NT2/D1 (cell line): ENCODE data around the gene HIGD2B.
"Not testable (repeated sequence)": the region's sequence is repeated elsewhere in the genome, so short reads cannot be mapped to it uniquely, and the experiment has no call there.

Experiments
- DNase-seq: peaks from one replicate; pipeline ENCODE4 v3.0.0-alpha.2; 2011; ENCODE audit warnings: low read depth, low spot score
- H3K27me3 ChIP-seq: 2 replicates; pipeline ENCODE4 v1.6.0; 2011; ENCODE audit warnings: mild to moderate bottlenecking; ENCODE audit not compliant: insufficient read length, insufficient read depth
- H3K36me3 ChIP-seq: 2 replicates; pipeline ENCODE4 v1.6.1; 2011; ENCODE audit warnings: mild to moderate bottlenecking, low read length, mixed read lengths; ENCODE audit not compliant: insufficient read depth, insufficient read length
- H3K4me1 ChIP-seq: 2 replicates; pipeline ENCODE4 v1.5.1; 2011; ENCODE audit not compliant: insufficient read depth, insufficient read length
- H3K4me3 ChIP-seq: 2 replicates; pipeline ENCODE4 v1.5.1; 2011; ENCODE audit warnings: low read depth; ENCODE audit not compliant: insufficient read length
- H3K9ac ChIP-seq: 2 replicates; pipeline ENCODE4 v1.6.0; 2011; ENCODE audit warnings: low read depth; ENCODE audit not compliant: insufficient read length
- H3K9me3 ChIP-seq: 2 replicates; pipeline ENCODE4 v1.5.1; 2011; ENCODE audit warnings: mild to moderate bottlenecking, low read length; ENCODE audit not compliant: insufficient read depth

HIGD2B gene

DNA sequence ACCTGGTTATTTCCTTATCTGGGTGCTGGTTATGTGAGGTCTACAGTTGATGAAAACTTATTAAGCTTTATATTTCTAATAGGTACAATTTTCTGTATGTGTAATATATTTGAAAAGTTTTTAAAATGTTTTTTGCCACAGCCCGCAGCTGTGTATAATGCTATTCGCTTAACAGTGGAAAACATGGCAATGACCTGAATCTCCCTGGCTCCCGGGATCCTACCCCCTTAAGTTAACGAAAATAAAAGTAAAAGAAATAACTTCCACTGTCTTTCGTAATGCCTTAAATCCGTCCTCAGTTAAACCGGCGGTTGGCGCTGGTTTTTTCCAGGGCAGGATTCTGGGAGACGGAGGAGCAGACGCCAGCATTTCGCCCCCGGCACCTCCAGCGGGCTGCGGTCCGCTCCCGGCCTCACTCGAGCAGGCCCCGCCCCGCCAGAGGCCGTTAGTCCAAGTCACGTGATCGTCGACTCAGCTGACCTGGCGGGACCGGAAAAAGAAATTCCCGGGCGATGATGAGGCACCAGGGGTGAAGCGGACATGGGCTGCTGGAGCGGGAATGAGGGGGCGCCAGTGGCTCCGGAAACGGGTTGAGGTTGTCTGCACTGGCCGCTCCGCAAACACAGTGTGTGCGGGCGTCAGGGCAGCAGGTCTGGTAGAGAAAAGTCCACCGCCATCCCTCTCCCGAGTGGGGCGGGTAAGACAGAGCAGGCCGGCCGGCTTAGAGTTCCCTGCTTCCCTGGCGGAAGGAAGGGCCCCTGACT, 49.3 kb downstream of the HIGD2B start:
- not testable (repeated sequence) for H3K36me3 ChIP-seq, H3K9ac ChIP-seq, H3K9me3 ChIP-seq, H3K27me3 ChIP-seq, H3K4me3 ChIP-seq, H3K4me1 ChIP-seq
- peak; percentile 74 for DNase-seq

DNA sequence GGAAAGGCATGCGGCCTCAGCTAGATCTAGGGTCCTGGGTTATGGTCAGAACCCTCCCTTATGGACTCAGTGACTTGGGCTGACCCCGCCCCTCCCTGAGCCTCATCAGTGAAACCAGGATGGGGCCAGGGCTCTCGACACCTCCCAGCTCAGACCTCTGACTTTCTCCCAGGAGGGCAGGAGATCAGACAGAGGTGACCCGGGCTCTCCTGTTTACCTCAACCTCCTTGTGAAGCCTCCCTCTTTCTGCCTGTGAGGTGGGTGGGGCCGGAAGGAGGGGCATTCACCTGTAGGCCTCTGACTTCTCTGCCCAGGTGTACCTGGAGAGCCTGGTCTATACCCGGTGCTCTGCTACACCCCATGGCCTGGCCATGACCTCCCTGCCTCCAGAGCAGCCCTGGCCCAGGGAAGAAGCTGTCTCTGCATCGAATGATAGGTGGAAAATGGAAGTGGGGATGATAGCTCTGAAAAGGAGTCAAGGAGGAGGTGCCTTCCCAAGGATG, 56.9 kb downstream of the HIGD2B start:
- not testable (repeated sequence) for H3K9me3 ChIP-seq, H3K4me3 ChIP-seq, DNase-seq, H3K4me1 ChIP-seq, H3K9ac ChIP-seq, H3K27me3 ChIP-seq, H3K36me3 ChIP-seq

DNA sequence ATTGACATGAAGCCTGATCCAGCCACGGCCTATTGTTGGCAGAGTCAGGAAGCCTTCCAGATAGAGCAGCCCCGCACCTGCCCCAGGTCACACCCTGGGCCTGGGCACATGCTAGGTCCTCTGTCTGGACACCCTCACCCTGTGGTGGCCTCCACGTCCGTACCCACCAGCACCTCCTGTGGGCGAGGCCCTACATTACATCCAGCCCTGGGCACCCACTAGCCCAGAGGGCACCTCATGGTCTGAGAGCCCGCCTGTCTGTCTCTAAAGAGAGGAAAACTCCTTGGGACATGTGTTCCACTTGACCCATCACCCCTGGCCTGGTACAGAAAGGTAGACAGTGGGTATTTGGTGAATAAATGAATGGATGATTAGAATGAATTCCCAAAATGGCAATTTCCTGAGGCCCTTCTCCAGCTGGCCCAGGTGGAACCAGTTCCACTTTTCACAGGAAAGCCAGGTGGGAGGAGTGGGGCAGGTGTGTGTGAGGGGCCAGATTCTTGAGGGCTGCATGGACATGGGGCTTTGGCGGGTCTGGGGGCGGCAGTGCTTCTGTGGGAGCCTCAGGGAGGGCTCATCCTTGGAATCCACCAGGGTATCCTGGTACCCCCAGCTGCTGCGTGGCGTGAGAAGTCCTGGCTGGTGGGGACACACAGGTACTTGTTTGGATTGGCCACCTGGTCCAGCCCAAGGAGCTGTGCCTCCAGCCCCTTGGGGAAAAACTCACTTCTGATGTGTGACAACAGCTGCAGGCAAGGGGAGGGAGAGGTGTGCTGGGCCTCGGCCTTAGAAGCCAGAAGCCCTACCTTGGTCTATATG, 57.5 kb downstream of the HIGD2B start:
- not testable (repeated sequence) for H3K36me3 ChIP-seq, H3K4me1 ChIP-seq, H3K27me3 ChIP-seq, H3K9me3 ChIP-seq, H3K9ac ChIP-seq, DNase-seq, H3K4me3 ChIP-seq

DNA sequence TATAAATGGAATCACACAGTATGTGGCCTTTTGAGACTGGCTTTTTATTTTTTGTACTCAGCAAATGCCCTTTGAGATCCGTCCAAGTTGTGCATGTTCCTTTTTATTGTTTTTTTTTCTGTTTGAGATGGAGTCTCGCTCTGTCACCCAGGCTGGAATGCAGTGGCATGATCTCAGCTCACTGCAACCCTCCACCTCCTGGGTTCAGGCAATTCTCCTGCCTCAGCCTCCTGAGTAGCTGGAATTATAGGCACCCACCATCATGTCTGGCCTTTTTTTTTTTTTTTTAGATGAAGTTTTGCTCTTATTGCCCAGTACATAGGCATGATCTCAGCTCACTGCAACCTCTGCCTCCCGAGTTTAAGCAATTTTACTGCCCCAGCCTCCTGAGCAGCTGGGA, 59.8 kb downstream of the HIGD2B start:
- H3K36me3 ChIP-seq, H3K4me1 ChIP-seq, DNase-seq, H3K9me3 ChIP-seq, H3K9ac ChIP-seq, H3K27me3 ChIP-seq, H3K4me3 ChIP-seq: not testable (repeated sequence)
